Esophagus muscularis mucosa (tissue), 4 donors: Measurements from ENCODE around the gene ZNF423. TPM values are rescaled to one million over a fixed set of nuclear protein-coding genes. Genes with fewer than 3 reads are reported as not detected.
"Not testable (repeated sequence)": the region's sequence is repeated elsewhere in the genome, so short reads cannot be mapped to it uniquely, and the experiment has no call there.

ENCODE experiments used
- DNase-seq: peaks from one replicate; pipeline ENCODE4 v3.0.0-alpha.2; 2017; ENCODE audit errors: extremely low spot score
- H3K27ac ChIP-seq, 4 donors: fragments of 200-600 bp; sonication (generic); replicated peaks in 1 of 4; 1 replicate in 3 of 4; 2 replicates in 1 of 4; pipeline ENCODE4 v1.5.1; 2016 to 2019; ENCODE audit warnings: mild to moderate bottlenecking in 1 of 4
- H3K27me3 ChIP-seq, 4 donors: fragments of 200-600 bp; sonication (generic); one replicate each; pipeline versions ENCODE4 v1.5.1 to v1.6.0; 2016 to 2019
- H3K36me3 ChIP-seq, 4 donors: fragments of 200-600 bp; sonication (generic); one replicate each; pipeline ENCODE4 v1.5.1; 2016 to 2019
- H3K4me1 ChIP-seq, 4 donors: fragments of 200-600 bp; sonication (generic); one replicate each; pipeline ENCODE4 v1.5.1; 2016 to 2019
- H3K4me3 ChIP-seq, 4 donors: fragments of 200-600 bp; sonication (generic); 1 replicate in 2 of 4; 2 replicates in 2 of 4; pipeline ENCODE4 v1.5.1; 2016 to 2019; ENCODE audit warnings: mild to moderate bottlenecking in 4 of 4, moderate library complexity in 1 of 4
- H3K9me3 ChIP-seq, 4 donors: fragments of 200-600 bp; sonication (generic); 1 replicate in 3 of 4; 2 replicates in 1 of 4; pipeline ENCODE4 v1.5.1; 2016 to 2019
- EP300 ChIP-seq: sonication (generic); formaldehyde crosslinking; IDR thresholded peaks from one replicate; pipeline ENCODE4 v1.6.1; 2017; ENCODE audit warnings: antibody characterized with exemption
- POLR2A ChIP-seq: fragments of 450-650 bp; IDR thresholded peaks from one replicate; pipeline ENCODE4 v1.6.1; 2017; ENCODE audit warnings: antibody characterized with exemption, moderate library complexity, mild to moderate bottlenecking, low read depth
- POLR2AphosphoS5 ChIP-seq, 2 donors: sonication (generic); formaldehyde crosslinking; IDR thresholded peaks; one replicate each; pipeline ENCODE4 v1.6.1; 2017; ENCODE audit warnings: antibody characterized with exemption in 2 of 2
- WGBS: methylation state at CpG from one replicate; pipeline ENCODE4 v1.1.5; 2018; 5-methylcytosine and 5-hydroxymethylcytosine counted together
- intact Hi-C: fragments of 100-400 bp; cut with DNase I; formaldehyde crosslinking; loops from one replicate; pipeline ENCODE4 v1.15.1; 2023
- total RNA-seq, 4 donors: library from RNA; depleted of rRNA; stranded (reverse); fragments of >200 nt; gene quantifications; one replicate each; pipeline versions ENCODE4 v1.1.0 to v1.2.1, GENCODE V29; 2016
- TF ChIP-seq, protein P1 (sequence below), 3 experiments: fragments of 200-600 bp in 2 of 3; fragments of 450-650 bp in 1 of 3; sonication (generic) in 2 of 3; IDR thresholded peaks; one replicate each; pipeline ENCODE4 v1.5.1; 2017 to 2019; ENCODE audit warnings: antibody characterized with exemption in 3 of 3, mild to moderate bottlenecking in 2 of 3, moderate library complexity in 1 of 3

ZNF423 gene
- total RNA-seq, 4 donors from 2014 or later = 8.7 to 22.5 (median 10.3) TPM

DNA sequence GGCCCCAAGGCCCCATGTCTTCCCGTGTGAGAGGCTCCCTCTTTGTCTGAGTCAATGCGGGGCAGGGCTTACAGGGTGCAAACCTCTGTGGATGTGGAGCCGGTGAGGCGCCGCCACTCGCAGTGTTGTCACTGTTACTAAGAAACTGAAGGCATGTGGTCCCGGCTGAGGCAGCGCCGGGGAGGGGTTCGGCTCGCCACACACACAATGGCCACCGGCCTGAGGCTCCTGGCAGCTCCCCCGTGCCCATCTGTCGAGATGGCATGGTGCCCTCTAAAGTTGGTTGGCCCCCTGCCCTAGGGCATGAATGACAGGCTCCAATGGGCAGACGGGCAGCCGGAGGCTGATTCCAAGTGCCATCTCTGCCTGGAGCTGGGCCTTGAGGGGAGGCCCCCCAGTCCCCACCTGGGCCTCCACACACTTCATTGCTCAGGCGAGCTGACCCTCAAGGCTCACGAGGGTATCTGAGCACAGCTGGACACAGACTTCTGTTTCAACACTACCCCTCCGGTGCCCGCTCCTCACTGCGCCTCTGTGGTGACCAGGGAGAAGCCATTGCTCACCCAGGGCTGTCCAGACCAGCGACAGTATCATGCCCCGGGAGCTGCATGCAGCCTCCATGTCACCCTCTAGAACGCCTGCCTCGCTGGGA, 345.1 kb downstream of the ZNF423 start:
- Histone ChIP-seq H3K4me3 (no peak overlapping the region), H3K36me3 (peaks cover 0 to 4% (median 1%) of the 10 kb centered on the region in 4 donors), H3K27ac (no peak overlapping the region), H3K9me3 (no peaks in the 10 kb centered on the region), H3K4me1 (no peaks in the 10 kb centered on the region), H3K27me3 (no peaks in the 10 kb centered on the region)
- no peak for DNase-seq
- intact Hi-C loops = no loop called here
- WGBS = 84% methylated on average over 16 of the region's 25 CpGs
- TF ChIP-seq POLR2A (no peak), EP300 (no peak), POLR2AphosphoS5 (IDR thresholded peaks at IDR 0.05) (no peak)
- TF ChIP-seq, protein P1, sequence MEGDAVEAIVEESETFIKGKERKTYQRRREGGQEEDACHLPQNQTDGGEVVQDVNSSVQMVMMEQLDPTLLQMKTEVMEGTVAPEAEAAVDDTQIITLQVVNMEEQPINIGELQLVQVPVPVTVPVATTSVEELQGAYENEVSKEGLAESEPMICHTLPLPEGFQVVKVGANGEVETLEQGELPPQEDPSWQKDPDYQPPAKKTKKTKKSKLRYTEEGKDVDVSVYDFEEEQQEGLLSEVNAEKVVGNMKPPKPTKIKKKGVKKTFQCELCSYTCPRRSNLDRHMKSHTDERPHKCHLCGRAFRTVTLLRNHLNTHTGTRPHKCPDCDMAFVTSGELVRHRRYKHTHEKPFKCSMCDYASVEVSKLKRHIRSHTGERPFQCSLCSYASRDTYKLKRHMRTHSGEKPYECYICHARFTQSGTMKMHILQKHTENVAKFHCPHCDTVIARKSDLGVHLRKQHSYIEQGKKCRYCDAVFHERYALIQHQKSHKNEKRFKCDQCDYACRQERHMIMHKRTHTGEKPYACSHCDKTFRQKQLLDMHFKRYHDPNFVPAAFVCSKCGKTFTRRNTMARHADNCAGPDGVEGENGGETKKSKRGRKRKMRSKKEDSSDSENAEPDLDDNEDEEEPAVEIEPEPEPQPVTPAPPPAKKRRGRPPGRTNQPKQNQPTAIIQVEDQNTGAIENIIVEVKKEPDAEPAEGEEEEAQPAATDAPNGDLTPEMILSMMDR (IDR thresholded peaks at IDR 0.05) = no peak

DNA sequence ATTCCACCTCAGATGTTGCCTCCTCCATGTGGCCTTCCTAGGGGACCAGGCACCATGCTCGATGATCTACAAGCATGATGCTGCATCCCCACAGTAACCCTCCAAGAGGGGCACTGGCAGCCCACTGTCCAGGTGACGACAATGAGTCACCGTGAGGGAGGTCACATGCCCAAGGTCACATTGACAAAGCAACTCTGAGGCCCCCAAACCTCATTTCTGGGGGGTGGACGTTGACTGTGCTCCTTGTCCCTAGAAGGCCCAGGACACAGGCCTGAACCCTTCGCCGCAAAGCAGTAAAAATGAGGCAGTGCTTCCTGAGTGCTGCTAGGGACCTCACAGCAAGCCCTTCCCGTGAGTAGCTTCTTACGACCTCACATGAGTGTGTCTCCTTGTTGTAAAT, 345.8 kb downstream of the ZNF423 start:
- no peak overlapping the region for H3K27ac ChIP-seq
- 80% methylated on average over 1 of the region's 8 CpGs for WGBS
- no peaks in the 10 kb centered on the region for H3K4me1 ChIP-seq
- no peak overlapping the region for H3K4me3 ChIP-seq
- TF ChIP-seq EP300 (no peak), POLR2A (no peak), POLR2AphosphoS5 (IDR thresholded peaks at IDR 0.05) (no peak)
- TF ChIP-seq, protein P1 (IDR thresholded peaks at IDR 0.05) = no peak
- no peaks in the 10 kb centered on the region for H3K9me3 ChIP-seq
- DNase-seq = no peak
- no peaks in the 10 kb centered on the region for H3K27me3 ChIP-seq
- peaks cover 0 to 4% (median 0%) of the 10 kb centered on the region in 4 donors for H3K36me3 ChIP-seq
- intact Hi-C loops = no loop called here

DNA sequence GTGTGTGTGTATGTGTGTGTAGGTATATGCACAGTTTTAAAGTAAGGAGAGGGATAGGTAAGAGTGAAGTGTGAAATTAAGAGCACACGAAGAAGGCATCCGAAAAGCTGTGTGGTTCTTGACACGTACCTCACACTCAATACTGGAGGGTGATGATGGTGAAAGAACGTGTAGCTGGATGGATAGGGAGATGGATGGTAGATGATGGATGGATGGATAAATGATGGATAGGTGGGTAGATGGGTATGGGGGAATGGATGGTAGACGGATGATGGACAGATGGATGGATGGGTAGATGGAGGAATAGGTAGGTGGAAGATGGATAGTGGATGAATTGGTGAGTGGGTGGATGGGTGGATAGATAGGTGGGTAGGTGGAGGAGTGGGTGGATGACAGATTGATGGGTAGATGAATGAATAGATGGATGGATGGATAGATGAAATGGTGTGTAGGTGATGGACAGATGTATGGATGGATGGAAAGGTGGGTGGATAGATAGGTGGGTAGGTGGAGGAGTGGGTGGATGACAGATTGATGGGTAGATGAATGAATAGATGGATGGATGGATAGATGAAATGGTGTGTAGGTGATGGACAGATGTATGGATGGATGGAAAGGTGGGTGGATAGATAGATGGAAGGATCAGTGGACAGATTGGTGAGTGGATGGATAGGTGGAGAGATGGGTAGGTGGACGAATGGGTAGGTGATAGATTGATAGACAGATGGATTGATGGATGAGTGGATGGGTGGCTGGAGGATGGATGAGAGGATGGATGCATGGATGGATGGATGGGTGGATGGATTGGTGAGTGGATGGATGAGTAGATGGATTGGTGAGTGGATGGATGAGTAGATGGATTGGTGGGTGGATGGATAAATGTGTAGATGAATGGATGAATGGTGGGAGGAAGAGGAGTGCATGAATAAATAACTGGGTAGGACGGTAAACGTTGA, 349.6 kb downstream of the ZNF423 start:
- H3K27me3 ChIP-seq, H3K27ac ChIP-seq, intact Hi-C loops, DNase-seq, H3K4me3 ChIP-seq, H3K9me3 ChIP-seq, H3K36me3 ChIP-seq, H3K4me1 ChIP-seq: not testable (repeated sequence)
- WGBS = 90% methylated on average over 8 of the region's 8 CpGs

DNA sequence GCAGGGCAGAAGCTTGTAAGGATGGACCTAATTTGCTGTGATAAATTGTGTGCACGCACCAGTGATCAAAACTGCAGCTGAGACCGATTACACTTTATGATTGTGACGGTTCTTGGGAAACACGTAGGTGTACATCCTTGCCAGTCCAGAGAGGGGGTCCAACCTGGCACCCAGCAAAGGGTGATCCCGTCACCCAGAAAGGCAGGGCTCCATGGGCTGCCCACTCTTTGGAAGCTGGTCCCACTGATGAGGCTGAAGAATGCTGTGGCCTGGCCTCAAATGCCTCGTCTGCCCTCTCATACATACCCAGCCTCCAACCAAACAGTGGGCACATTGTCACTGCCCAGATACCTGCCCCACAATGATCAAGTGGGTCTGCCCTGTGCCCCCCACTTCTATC, 350.4 kb downstream of the ZNF423 start:
- Histone ChIP-seq H3K36me3 (peaks cover 0 to 2% (median 0%) of the 10 kb centered on the region in 4 donors), H3K27me3 (no peaks in the 10 kb centered on the region), H3K4me3 (no peak overlapping the region), H3K9me3 (no peaks in the 10 kb centered on the region), H3K4me1 (no peaks in the 10 kb centered on the region), H3K27ac (no peak overlapping the region)
- no peak for DNase-seq
- TF ChIP-seq POLR2A (no peak), EP300 (no peak), POLR2AphosphoS5 (IDR thresholded peaks at IDR 0.05) (no peak)
- TF ChIP-seq, protein P1 (IDR thresholded peaks at IDR 0.05) = no peak
- intact Hi-C loops = no loop called here
- WGBS = no CpG with 5 or more reads among the region's 6 CpGs

DNA sequence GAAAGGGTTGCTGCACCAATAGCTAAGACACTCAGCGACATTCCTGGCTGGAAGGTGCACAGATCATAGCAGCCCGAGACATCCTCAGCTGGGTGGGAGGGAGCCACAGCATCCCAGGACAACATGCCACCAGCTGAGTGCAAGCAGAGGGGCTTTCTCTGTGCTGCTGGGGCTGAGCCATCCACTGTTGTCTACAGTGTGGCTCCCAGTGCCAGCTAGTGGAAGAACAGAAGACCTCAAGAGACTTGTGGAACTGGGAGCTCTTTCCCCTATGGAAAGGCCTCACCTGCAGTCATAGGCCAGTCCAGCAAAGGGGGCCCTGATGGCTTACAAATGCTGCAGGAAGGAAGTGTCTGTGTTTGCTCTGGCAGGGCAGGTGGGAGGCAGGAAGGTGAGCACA, 351.3 kb downstream of the ZNF423 start:
- Histone ChIP-seq H3K4me1 (no peaks in the 10 kb centered on the region), H3K27ac (no peak overlapping the region), H3K36me3 (no peaks in the 10 kb centered on the region), H3K27me3 (no peaks in the 10 kb centered on the region), H3K4me3 (no peak overlapping the region), H3K9me3 (no peaks in the 10 kb centered on the region)
- intact Hi-C loops = no loop called here
- TF ChIP-seq POLR2A (no peak), POLR2AphosphoS5 (IDR thresholded peaks at IDR 0.05) (no peak), EP300 (no peak)
- TF ChIP-seq, protein P1 (IDR thresholded peaks at IDR 0.05) = no peak
- DNase-seq = no peak
- 100% methylated on average over 2 of the region's 2 CpGs for WGBS
